ENCODE measurements around the gene CCDC70.
"Not testable (repeated sequence)": the region's sequence is repeated elsewhere in the genome, so short reads cannot be mapped to it uniquely, and the experiment has no call there.

CCDC70 gene

GRCh38 chr13:51861723-51862300 is at the start of gene CCDC70:
Gene CCDC70, plus strand, starts transcription at chr13:51861969. Its CDS starts 3,443 bp downstream, at chr13:51865412.
- no peak for DNase-seq (ENCODE audit: low spot score)

- DNase-seq (ENCODE audit: low spot score): no peak
Observed at GRCh38 chr13:51814071-51814470, 47.7 kb upstream of the CCDC70 start.

GRCh38 chr13:51814825-51815650 is 46.7 kb upstream of the CCDC70 start:
- no peak for DNase-seq (ENCODE audit: low spot score)

- DNase-seq (ENCODE audit: low spot score): no peak
Observed at GRCh38 chr13:51815848-51816247, 45.9 kb upstream of the CCDC70 start.

- DNase-seq (ENCODE audit: low spot score): no peak
Observed at GRCh38 chr13:51816604-51817249, 45.0 kb upstream of the CCDC70 start.

GRCh38 chr13:51817717-51818116 is 44.1 kb upstream of the CCDC70 start:
- no peak for DNase-seq (ENCODE audit: low spot score)

- DNase-seq (ENCODE audit: low spot score): no peak
Observed at GRCh38 chr13:51818276-51818675, 43.5 kb upstream of the CCDC70 start.

GRCh38 chr13:51818781-51819511 is 42.8 kb upstream of the CCDC70 start:
- DNase-seq (ENCODE audit: low spot score): no peak

GRCh38 chr13:51819544-51819943 is 42.2 kb upstream of the CCDC70 start:
- DNase-seq (ENCODE audit: low spot score): no peak

GRCh38 chr13:51820016-51820597 is 41.7 kb upstream of the CCDC70 start:
- DNase-seq (ENCODE audit: low spot score): no peak

- no peak for DNase-seq (ENCODE audit: low spot score)
Observed at GRCh38 chr13:51821606-51822005, 40.2 kb upstream of the CCDC70 start.

GRCh38 chr13:51822106-51822815 is 39.5 kb upstream of the CCDC70 start:
- no peak for DNase-seq (ENCODE audit: low spot score)

- DNase-seq (ENCODE audit: low spot score): no peak
Observed at GRCh38 chr13:51823359-51823758, 38.4 kb upstream of the CCDC70 start.

GRCh38 chr13:51823863-51824262 is 37.9 kb upstream of the CCDC70 start:
- DNase-seq (ENCODE audit: low spot score): no peak

GRCh38 chr13:51824712-51825111 is 37.1 kb upstream of the CCDC70 start:
- DNase-seq (ENCODE audit: low spot score): not testable (repeated sequence)

GRCh38 chr13:51825165-51825592 is 36.6 kb upstream of the CCDC70 start:
- no peak for DNase-seq (ENCODE audit: low spot score)

GRCh38 chr13:51825681-51826254 is 36.0 kb upstream of the CCDC70 start:
- DNase-seq (ENCODE audit: low spot score): no peak

GRCh38 chr13:51826606-51827005 is 35.2 kb upstream of the CCDC70 start:
- no peak for DNase-seq (ENCODE audit: low spot score)

GRCh38 chr13:51827254-51827653 is 34.5 kb upstream of the CCDC70 start:
- no peak for DNase-seq (ENCODE audit: low spot score)

- no peak for DNase-seq (ENCODE audit: low spot score)
Observed at GRCh38 chr13:51828730-51829567, 32.8 kb upstream of the CCDC70 start.

Data from putamen (tissue), 1 donor.